Colonic mucosa (tissue), 4 donors: ENCODE data around the gene SYTL1. TPM values are rescaled to one million over a fixed set of nuclear protein-coding genes. Genes with fewer than 3 reads are reported as not detected.
A peak's percentile ranks its signal among the peaks of the same experiment; 100 is the strongest.

Experiments used
- DNase-seq: peaks from one replicate; pipeline ENCODE4 v3.0.0-alpha.2; 2020
- H3K27ac ChIP-seq: fragments of 200-600 bp; one replicate; pipeline ENCODE4 v1.8.0; 2021
- H3K27me3 ChIP-seq: fragments of 200-600 bp; one replicate; pipeline ENCODE4 v1.8.0; 2021
- H3K36me3 ChIP-seq: fragments of 200-600 bp; one replicate; pipeline ENCODE4 v1.8.0; 2021
- H3K4me1 ChIP-seq: fragments of 200-600 bp; one replicate; pipeline ENCODE4 v1.8.0; 2021; ENCODE audit warnings: mild to moderate bottlenecking
- H3K4me3 ChIP-seq: fragments of 200-600 bp; one replicate; pipeline ENCODE4 v1.8.0; 2021
- H3K9ac ChIP-seq, 2 donors: one replicate each; pipeline ENCODE4 v1.7.0; 2013; ENCODE audit warnings: control low read depth in 2 of 2, low read depth in 2 of 2, low read length in 2 of 2
- H3K9me3 ChIP-seq: fragments of 200-600 bp; one replicate; pipeline ENCODE4 v1.8.0; 2021
- intact Hi-C: fragments of 100-400 bp; cut with DNase I; formaldehyde crosslinking; loops from one replicate; pipeline ENCODE4 v1.14.1; 2022
- total RNA-seq, 2 donors: library from RNA; stranded (reverse); fragmentation: NEBNext Ultra II Directional in 1 of 2; extraction: Animal tissue kit (Norgen Biotek cat#: 25700) in 1 of 2; gene quantifications; one replicate each; pipeline ENCODE4 v1.2.1, GENCODE V29; 2021
- TF ChIP-seq, protein P1 (sequence below): fragments of 200-600 bp; IDR thresholded peaks from one replicate; pipeline ENCODE4 v1.8.0; 2022; ENCODE audit warnings: antibody characterized with exemption, mild to moderate bottlenecking
- donor health status: healthy.
- donor health status: DM: no; HTN: no; CAD: no.
- donor health status: DM: no; HTN: no; CAD: no.

SYTL1 gene, protein sequence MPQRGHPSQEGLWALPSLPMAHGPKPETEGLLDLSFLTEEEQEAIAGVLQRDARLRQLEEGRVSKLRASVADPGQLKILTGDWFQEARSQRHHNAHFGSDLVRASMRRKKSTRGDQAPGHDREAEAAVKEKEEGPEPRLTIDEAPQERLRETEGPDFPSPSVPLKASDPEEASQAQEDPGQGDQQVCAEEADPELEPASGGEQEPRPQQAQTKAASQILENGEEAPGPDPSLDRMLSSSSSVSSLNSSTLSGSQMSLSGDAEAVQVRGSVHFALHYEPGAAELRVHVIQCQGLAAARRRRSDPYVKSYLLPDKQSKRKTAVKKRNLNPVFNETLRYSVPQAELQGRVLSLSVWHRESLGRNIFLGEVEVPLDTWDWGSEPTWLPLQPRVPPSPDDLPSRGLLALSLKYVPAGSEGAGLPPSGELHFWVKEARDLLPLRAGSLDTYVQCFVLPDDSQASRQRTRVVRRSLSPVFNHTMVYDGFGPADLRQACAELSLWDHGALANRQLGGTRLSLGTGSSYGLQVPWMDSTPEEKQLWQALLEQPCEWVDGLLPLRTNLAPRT
- total RNA-seq, result 10 to 100 TPM; 15.6 to 17.4 TPM

DNA sequence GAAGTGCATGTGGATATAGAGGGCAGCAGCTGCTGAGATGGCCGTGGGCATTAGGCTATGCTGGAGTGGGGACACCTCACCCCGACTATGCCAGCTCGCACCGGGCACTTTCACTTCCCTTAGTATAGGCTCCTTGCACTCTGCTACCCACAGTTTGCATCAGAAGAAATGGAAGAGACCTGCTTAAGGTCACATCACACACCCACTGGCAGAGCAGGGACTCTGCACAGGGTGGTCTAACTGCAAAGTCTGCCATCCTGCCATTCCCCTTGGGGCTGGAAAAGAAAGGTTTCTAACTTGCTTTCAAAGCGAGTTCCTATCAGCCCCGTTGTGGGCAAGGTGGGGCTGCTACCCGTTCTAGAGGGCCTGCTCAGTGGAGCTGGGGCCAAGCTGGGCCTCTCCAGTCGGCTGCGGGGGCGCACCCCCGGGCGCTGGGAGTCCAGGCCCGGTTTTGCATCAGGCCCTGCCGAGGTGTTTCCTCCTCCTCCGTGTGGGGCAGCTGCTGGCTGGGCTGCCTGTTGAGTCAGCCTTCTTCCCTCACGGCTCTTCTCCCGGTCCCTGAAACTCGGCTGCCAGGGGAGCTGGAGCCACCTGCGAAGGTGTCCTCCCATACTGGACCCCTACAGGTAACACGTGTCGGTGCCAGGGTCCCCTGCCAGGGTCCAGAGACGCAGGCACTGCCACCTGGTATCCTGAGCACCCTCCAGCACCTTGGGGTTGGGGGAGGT is at the start of gene SYTL1:
SYTL1 (plus strand) TSS at position 498 of the 728 bp plus-strand sequence. CDS start 3,313 bp downstream, outside the sequence.
- TF ChIP-seq, protein P1, sequence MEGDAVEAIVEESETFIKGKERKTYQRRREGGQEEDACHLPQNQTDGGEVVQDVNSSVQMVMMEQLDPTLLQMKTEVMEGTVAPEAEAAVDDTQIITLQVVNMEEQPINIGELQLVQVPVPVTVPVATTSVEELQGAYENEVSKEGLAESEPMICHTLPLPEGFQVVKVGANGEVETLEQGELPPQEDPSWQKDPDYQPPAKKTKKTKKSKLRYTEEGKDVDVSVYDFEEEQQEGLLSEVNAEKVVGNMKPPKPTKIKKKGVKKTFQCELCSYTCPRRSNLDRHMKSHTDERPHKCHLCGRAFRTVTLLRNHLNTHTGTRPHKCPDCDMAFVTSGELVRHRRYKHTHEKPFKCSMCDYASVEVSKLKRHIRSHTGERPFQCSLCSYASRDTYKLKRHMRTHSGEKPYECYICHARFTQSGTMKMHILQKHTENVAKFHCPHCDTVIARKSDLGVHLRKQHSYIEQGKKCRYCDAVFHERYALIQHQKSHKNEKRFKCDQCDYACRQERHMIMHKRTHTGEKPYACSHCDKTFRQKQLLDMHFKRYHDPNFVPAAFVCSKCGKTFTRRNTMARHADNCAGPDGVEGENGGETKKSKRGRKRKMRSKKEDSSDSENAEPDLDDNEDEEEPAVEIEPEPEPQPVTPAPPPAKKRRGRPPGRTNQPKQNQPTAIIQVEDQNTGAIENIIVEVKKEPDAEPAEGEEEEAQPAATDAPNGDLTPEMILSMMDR, result no peak
- Histone ChIP-seq H3K9ac (peak within 1 kb of the TSS; percentile 74 to 78), H3K4me3 (peak within 1 kb of the TSS; percentile 36), H3K27ac (peak within 1 kb of the TSS; percentile 46), H3K4me1 (no peaks in the 10 kb centered on the region), H3K9me3 (no peaks in the 10 kb centered on the region), H3K27me3 (no peaks in the 10 kb centered on the region), H3K36me3 (no peaks in the 10 kb centered on the region)
- intact Hi-C loops, result no loop called here
- peak; percentile 74 for DNase-seq

DNA sequence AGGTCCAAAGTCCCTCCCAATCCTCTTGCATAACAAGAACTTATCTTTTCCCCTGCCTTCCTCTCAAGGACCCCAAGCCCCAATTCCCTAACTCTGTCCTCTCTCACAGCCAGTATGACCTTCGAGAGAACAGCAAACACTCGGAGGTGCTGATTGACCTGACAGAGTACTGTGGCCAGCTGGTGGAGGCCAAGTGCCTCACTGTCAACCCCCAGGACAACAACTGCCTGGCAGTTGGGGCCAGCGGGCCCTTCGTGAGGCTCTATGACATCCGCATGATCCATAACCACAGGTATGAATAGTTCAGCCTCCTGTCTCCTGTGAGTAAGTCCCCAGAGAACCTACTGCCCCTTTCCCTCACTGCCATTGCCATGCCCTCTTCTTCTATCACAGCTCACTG is 49.7 kb upstream of the SYTL1 start:
- H3K27ac ChIP-seq, result no peak overlapping the region
- H3K9me3 ChIP-seq, result no peaks in the 10 kb centered on the region
- peaks cover 5% of the 10 kb centered on the region for H3K36me3 ChIP-seq
- no peaks in the 10 kb centered on the region for H3K27me3 ChIP-seq
- H3K4me1 ChIP-seq, result no peaks in the 10 kb centered on the region
- no peak overlapping the region for H3K9ac ChIP-seq
- intact Hi-C loops, result no loop called here
- TF ChIP-seq, protein P1, result no peak
- DNase-seq, result no peak
- H3K4me3 ChIP-seq, result no peak overlapping the region

DNA sequence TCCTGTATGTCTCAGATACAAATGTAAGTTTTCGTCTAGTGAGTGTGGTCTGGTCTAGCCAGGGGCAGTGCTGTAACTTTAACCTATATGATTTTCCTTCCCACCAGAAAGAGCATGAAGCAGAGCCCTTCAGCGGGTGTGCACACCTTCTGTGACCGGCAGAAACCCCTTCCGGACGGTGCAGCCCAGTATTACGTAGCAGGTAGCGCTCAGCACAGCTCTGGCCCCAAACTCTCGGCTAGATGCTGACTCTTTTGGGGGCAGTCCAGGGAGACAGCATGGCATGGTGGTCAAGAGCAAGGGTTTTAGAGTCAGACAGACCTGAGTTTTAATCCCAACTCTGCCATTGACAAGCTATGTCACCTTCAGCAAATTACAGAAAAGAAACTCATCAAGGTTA is 47.9 kb upstream of the SYTL1 start:
- intact Hi-C loops, result no loop called here
- no peaks in the 10 kb centered on the region for H3K36me3 ChIP-seq
- H3K4me3 ChIP-seq, result no peak overlapping the region
- DNase-seq, result no peak
- no peak overlapping the region for H3K9ac ChIP-seq
- no peaks in the 10 kb centered on the region for H3K9me3 ChIP-seq
- H3K27me3 ChIP-seq, result no peaks in the 10 kb centered on the region
- TF ChIP-seq, protein P1, result no peak
- no peak overlapping the region for H3K27ac ChIP-seq
- no peaks in the 10 kb centered on the region for H3K4me1 ChIP-seq

DNA sequence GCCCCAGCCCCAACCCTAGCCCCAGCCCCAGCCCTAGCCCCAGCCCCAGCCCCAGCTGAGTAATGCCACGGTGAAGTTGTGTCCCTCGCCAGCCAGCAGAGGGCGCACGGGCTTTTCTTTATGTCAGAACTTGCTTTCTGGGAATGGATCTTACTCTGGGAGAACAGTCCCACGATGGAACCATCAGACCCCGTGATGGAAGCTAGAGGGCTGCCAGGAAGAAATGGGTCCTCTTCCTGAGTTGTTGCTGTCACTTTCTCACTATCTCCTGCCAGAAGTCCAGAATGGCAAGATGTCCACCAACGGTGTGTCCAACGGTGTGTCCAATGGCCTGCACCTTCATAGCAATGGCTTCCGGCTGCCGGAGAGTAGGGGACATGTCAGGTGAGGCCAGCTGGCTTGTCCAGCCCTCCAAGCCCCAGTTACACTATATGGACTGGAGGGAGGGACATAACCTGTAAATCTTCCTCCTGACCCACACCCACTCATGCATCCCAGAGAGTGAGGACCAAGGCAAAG is 45.0 kb upstream of the SYTL1 start:
- Histone ChIP-seq H3K9ac (no peak overlapping the region), H3K9me3 (no peaks in the 10 kb centered on the region), H3K27me3 (no peaks in the 10 kb centered on the region), H3K36me3 (peaks cover 2% of the 10 kb centered on the region), H3K27ac (no peak overlapping the region), H3K4me1 (no peaks in the 10 kb centered on the region), H3K4me3 (no peak overlapping the region)
- TF ChIP-seq, protein P1, result peak; percentile 41
- peak; percentile 77 for DNase-seq
- intact Hi-C loops, result no loop called here

DNA sequence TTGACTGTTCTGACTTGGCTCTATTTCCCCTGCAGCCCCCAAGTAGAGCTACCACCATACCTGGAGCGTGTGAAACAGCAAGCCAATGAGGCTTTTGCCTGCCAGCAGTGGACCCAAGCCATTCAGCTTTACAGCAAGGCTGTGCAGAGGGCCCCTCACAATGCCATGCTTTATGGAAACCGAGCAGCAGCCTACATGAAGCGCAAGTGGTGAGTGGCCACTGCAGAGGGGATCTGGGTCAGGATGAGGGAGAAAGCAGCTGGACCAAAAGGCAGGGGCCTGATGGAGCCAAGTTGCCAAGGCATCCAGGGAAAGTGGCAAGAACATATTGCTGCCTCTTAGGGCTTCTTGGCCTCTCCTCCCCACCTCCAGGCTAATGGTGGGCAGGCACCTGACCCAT is 43.9 kb upstream of the SYTL1 start:
- H3K27me3 ChIP-seq, result no peaks in the 10 kb centered on the region
- no peak overlapping the region for H3K9ac ChIP-seq
- intact Hi-C loops, result no loop called here
- H3K36me3 ChIP-seq, result peaks cover 4% of the 10 kb centered on the region
- H3K27ac ChIP-seq, result no peak overlapping the region
- no peaks in the 10 kb centered on the region for H3K9me3 ChIP-seq
- H3K4me1 ChIP-seq, result no peaks in the 10 kb centered on the region
- TF ChIP-seq, protein P1, result no peak
- H3K4me3 ChIP-seq, result no peak overlapping the region
- DNase-seq, result no peak
